22Rv1 (cell line): ENCODE data around the gene SNAPC3.
"Not testable (repeated sequence)": the region's sequence is repeated elsewhere in the genome, so short reads cannot be mapped to it uniquely, and the experiment has no call there.

Experiments used
- H3K27ac ChIP-seq: fragments of 450-650 bp; 2 replicates; pipeline ENCODE4 v1.5.1; 2017
- ZFX ChIP-seq: fragments of 450-650 bp; IDR thresholded peaks from 2 replicates; pipeline ENCODE4 v1.6.1; 2017; ENCODE audit warnings: antibody characterized with exemption, borderline replicate concordance
- TF ChIP-seq, protein P1 (sequence below): fragments of 450-650 bp; IDR thresholded peaks from 2 replicates; pipeline ENCODE4 v1.5.1; 2017; ENCODE audit warnings: mild to moderate bottlenecking

SNAPC3 gene

DNA sequence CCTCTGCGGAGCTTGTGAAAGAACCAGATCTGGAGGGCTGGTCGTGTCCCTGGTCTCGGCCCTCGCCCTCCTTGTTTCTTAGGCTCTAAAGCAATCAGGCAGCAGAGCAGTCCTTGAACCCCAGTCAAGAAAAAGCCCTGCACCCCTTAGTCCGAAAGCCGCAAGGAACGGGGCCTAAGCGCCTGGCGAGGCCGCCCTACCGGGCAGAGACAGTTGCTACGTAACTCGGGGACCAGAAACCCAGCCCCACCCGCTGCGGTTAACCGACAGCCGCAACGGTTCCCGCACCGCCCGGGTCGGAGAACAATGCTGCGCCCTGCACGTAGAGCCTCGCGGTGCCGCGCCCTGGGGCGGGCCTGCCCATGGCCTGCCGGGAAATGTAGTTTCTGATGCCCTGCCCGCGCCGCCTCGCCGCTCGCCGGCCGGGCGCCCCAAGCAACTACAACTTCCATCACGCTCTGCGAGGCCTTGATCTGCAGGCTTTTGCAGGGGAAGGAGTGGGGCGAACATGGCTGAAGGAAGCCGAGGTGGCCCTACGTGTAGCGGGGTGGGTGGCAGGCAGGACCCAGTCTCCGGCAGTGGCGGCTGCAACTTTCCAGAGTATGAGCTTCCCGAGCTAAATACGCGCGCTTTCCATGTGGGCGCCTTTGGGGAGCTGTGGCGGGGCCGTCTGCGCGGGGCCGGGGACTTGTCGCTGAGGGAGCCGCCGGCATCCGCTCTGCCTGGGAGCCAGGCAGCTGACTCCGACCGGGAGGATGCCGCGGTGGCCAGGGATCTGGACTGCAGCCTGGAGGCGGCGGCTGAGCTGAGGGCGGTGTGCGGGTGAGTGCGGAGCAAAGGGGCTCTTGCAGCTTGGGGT, at the start of gene SNAPC3:
Gene SNAPC3 (plus strand): TSS at position 505 of the 859 bp plus-strand sequence. CDS start 4 bp downstream, at position 509.
- TF ChIP-seq, protein P1, sequence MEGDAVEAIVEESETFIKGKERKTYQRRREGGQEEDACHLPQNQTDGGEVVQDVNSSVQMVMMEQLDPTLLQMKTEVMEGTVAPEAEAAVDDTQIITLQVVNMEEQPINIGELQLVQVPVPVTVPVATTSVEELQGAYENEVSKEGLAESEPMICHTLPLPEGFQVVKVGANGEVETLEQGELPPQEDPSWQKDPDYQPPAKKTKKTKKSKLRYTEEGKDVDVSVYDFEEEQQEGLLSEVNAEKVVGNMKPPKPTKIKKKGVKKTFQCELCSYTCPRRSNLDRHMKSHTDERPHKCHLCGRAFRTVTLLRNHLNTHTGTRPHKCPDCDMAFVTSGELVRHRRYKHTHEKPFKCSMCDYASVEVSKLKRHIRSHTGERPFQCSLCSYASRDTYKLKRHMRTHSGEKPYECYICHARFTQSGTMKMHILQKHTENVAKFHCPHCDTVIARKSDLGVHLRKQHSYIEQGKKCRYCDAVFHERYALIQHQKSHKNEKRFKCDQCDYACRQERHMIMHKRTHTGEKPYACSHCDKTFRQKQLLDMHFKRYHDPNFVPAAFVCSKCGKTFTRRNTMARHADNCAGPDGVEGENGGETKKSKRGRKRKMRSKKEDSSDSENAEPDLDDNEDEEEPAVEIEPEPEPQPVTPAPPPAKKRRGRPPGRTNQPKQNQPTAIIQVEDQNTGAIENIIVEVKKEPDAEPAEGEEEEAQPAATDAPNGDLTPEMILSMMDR = no peak
- peak within 1 kb of the TSS; percentile 76 for H3K27ac ChIP-seq

DNA sequence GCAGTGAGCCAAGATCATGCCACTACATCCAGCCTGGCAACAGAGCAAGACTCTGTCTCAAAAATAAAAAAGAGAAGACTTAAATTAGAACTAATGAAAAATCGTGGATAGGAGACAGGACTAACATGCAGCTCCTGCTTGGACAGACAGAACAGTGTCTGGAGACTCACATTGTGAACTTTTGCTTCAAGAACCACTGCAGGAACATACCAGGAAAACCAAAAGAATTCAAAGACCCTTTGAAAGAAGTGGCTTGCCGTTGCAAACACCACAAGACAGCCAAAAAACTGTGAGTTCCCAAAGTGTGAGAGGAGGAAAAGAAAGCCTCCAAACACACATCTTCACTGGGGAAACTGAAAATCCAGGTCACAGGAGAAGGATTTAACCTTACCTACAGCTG, 48.8 kb upstream of the SNAPC3 start:
- no peak overlapping the region for H3K27ac ChIP-seq
- TF ChIP-seq ZFX = no peak
- TF ChIP-seq, protein P1 = no peak

DNA sequence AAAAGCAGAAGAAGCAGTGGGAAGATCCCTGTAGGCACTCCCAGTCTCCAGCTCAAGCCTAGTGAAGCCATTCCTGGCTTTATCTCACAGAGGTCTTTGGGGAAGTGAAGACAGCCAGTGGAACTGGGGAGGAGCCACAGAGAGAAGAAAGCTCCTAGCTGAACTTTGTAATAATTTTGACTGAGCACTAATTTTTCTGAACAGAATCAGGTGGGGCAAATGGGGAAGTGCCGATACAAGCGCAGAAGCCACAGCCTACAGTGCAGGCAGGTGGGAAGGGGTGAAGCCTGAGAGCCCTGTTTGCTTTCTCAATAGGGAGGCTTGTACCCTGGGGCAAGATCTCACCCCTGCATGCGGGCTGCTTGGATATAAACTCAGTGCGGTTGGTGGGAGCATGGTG, 48.4 kb upstream of the SNAPC3 start:
- H3K27ac ChIP-seq = no peak overlapping the region
- TF ChIP-seq ZFX = no peak
- TF ChIP-seq, protein P1 = no peak

DNA sequence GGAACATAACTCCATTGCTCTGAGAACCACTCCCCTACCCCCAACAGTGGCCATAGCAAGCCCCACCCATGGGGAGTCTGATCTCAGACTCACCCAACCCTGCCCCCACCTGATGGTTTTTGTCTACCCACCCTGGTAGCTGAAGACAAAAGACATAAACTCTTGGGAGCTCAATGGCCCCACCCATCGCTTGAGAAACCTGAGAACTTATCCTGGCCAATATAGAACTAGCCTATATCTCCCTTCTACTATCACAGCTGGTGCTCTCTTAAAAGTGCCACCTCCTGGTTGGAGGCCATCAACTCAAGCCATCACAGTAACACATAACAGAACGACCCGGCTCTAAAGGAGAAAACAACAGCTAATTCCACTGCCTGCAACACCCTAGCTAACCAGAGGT, 47.9 kb upstream of the SNAPC3 start:
- TF ChIP-seq, protein P1 = no peak
- TF ChIP-seq ZFX = no peak
- no peak overlapping the region for H3K27ac ChIP-seq

DNA sequence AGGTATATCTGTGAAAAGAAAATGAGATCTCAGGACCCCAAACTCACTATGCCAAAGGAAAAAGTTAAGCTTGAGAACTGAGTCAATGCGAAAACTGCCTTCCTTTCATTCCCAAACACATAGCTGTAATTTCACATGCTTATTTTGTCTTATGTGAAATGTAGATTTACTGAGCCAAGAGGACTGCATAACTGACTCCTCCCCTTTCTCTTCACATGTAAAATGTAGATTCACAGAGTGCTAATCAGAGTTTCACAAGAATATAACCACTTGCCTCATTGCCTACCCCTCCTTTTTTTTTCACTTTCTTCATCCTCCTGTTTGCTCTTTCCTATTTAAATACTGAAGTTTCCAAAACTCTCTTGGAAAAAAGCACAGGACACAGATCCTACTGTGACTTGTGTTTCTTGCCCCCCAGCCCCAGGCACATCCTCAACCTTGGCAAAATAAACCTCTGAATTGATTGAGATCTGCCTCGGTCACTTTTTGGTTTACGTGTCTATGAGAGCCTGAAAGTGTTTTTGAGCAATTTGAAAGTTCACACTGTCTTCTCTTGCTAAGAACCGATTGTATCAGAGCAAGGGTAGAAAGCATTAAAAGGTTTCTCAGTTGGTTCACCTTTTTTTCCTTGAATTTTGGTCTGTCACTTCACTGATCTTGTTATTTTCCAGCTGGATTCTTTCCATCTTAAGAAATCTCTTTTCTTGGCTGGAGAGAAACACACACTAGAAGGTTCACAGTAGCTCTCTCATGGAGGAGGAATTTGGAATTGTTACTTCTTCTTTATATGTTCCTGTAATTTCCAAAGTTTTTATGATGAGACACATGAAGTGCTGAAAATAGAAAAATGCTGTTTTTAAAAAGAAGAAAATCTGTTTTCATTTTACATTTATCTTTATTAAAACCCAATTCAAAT, 44.8 kb upstream of the SNAPC3 start:
- no peak overlapping the region for H3K27ac ChIP-seq
- no peak for TF ChIP-seq ZFX
- TF ChIP-seq, protein P1 = no peak

DNA sequence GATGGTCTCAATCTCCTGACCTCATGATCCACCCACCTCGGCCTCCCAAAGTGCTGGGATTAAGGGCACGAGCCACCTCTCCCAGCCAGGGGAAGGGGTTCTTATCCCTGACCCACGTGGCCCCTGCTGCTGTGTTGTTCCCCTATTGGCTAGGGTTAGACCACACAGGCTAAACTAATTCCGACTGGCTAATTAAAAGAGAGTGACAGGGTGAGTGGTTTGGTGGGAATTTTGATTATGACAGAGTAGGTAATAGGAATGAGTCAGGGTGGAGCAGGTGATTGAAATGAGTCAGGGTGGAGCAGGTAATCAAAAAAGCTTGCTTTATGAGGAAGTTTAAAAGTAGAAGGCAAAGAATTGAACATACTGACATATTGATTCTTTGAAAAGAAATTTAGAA, 43.4 kb upstream of the SNAPC3 start:
- not testable (repeated sequence) for H3K27ac ChIP-seq

DNA sequence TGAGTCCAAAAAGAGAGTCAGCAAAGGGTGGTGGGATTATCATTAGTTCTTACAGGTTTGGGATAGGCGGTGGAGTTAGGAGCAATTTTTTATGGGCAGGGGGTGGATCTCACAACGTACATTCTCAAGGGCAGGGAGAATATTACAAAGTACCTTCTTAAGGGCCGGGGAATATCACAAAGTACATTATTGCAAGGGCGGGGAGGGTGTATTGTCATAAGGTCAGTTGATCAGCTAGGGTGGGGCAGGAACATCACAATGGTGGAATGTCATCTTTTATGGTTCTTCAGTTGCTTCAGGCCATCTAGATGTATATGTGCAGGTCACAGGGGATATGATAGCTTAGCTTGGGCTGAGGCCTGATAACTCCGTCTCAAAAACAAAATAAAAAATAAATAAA, 42.8 kb upstream of the SNAPC3 start:
- not testable (repeated sequence) for H3K27ac ChIP-seq

DNA sequence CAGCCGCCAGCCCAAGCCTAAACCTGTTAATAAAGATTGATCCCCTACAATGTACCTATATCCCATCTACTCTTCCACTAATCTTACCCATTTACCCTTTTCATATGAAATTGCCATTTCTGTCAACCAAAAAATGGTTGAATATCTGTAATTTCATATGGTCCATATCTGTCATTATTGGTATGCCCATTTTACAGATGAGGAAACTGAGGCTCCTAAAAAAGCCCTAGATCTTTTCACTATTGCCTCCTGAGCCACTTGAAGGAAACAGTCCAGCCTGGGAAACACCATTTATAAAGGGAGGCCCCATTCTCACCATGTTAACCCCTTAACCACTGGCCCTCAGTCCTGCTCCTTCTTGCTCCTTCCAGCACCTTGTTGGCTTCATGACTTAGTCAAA, 41.2 kb upstream of the SNAPC3 start:
- TF ChIP-seq ZFX = no peak
- TF ChIP-seq, protein P1 = no peak
- no peak overlapping the region for H3K27ac ChIP-seq
